T-helper 22 cell (primary cell): ENCODE data around the gene F12.

Source experiments
- DNase-seq: peaks from one replicate; pipeline ENCODE4 v3.0.0-alpha.2; 2020; ENCODE audit warnings: low read depth

Gene F12

GRCh38 chr5:177409043-177409801 lies at the start of gene F12:
Gene F12, minus strand, starts transcription at chr5:177409564. Its CDS starts 37 bp downstream, at chr5:177409527.
- DNase-seq = no peak

- no peak for DNase-seq
These were observed 49.6 kb upstream of the F12 start for GRCh38 chr5:177458912-177459350.

DNA sequence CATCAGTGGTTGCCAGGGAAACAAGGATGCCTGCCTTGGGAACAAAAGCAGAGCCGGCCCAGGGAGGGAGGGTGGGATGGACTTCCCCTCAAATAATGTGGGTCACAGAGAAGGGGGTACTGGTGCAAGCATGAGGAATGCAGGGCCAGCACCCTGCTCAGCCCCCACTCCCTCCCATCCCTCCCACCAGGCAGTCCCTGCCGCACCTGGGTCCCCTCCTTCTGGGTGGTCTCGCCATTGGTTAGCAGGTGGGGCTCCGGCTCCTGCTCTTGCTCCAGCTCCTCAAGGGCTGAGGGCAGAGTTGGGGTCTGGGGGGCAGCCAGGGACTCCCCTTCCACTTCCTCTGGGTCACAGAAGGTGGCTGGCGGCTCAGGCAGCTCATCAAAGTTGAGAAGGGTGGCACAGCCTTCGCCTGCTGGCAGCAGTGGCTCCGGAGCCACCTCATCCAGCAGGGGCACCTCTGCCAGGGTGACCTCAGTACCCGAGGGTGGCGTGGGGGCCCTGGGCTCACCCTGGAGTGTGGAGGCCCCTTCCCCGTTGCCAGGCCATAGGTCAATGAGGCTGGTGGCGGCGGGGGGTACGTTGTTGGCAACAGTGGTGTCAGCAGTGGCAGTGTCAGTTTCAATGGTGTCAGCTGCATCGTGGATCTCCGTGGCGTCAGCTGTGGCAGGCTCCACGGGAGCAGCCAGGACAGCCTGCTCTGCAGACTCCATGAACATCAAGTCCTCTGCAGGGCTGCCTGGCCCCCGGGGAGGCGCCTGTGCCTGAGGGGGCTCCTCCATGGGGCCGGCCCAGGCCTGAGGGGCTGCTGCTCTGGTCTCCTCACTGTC lies 48.7 kb upstream of the F12 start:
- DNase-seq = no peak

DNA sequence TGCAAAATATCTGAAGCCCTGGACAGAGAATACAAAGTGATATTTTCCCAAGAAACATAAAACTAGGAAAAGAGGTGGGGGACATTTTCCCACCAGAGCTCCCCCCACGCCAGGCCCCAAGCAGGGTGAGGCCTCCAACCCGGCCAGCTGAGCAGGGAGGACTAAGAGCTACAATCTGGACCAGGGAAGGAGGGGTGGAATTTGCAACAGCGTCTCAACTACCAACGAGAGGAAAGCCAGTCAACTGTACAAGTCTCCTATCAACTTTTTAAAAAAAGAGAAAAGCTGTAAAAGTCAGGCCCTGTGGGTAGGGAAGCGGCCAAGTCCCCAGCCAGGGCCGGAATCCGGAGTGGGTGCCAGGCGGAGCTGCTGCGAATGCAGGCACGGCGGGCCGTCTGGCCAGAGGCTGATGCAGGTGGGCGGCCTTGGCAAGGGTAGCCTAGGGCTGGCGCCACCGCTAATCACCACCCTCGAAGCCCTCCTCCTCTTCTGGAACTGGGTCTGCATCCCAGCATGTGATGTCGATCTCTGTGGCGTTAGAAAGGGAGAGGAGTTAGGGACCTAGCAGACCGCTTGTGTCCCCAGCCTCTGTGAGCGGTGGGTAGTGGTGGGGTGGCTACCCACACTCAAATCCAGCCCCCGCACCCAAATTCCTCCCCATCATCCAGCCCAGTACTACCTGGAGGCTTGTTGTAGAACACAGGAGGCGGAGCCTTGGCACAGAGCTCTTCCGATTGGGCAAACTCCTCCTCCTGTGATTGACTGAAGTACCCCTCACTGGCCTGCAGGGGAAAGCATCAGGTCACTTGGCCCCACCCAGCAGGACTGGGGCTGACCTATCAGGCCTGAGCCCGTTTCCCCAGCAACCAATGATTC lies 47.9 kb upstream of the F12 start:
- DNase-seq = peak; percentile 43

- no peak for DNase-seq
These were observed 47.2 kb upstream of the F12 start for GRCh38 chr5:177456591-177456964.

- peak; percentile 85 for DNase-seq
These were observed 46.6 kb upstream of the F12 start for GRCh38 chr5:177455661-177456590.

GRCh38 chr5:177455036-177455660 lies 45.8 kb upstream of the F12 start:
- peak; percentile 86 for DNase-seq

DNA sequence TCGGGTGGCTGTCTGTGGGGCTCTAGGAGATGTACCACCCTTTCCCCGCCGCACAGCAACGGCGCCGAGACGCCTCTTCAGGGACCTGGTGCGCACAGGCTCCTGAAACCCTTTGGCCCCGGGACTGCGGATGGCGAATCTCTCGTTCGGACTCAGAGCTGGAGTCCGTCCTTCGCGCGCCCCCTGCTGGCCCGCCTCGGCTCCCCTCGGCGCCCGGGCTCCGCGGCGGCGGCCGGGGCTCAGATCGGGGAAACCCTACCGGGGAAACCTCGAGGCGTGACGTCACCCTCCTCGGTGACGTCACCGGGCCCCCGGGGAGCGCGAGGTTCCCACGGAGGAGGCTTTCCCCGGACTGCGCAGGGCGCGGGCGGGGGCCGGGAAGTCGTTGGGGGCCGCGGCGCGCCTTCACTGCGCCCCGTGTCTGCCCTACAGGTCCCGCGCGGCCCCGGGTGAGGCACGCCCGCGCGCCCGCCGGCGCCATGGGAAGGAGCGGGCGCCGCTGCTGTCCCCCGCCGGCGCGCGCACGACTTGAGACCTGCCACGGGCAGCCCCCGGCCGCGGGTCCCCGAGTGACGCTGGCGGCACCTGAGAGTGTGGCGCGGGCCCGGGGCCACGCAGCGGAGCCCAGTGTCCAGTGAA lies 45.2 kb upstream of the F12 start:
- peak; percentile 91 for DNase-seq

- DNase-seq = no peak
These were observed 44.6 kb upstream of the F12 start for GRCh38 chr5:177453852-177454396.

DNA sequence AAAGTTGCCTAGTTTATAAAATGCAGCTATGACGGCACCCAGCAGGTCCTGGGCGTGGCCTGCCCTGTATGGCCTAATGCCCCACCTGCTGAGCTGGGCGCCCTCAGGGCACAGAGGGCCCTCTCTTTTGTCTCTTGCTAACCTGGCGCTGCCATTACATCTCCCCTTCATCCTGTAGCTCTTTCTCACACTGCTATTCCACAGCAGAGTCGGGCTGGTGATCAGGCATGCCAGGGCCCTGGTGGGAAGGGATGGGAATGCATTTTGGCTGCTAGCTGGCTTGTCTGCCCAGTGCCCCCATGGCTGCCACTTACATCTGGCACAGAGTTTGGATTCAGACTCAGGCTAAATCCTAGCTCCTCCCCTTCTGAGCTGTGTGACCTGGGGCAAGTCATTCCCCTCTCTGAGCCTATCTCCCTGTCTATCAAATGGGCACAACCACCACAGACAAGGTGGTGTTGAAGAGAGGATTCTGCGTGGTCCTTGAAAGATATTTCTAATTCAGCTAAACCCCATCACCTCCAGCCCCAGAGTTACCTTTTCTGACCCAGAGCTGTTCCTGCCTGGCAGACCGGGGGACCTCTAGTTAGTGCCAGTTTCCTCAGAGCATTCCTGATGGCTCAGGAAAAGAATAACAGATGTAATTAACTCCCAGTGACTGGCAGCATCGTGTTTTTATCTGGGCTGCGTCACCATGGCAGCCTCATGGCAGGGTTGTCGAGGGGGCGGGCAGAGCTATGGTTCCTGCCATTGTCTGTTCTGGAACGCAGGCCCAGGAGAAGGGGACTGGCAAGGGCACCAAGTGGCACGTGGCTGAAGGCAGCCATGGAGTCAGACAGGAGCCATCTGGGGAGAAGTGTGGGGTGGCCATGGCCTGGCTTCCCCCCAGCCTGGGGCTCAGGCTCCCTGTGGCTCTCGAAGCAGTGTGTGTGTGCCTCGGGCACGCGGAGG lies 43.6 kb upstream of the F12 start:
- no peak for DNase-seq

GRCh38 chr5:177450667-177451424 lies 41.5 kb upstream of the F12 start:
- DNase-seq = no peak

GRCh38 chr5:177449140-177450061 lies 40.0 kb upstream of the F12 start:
- DNase-seq = no peak

- no peak for DNase-seq
These were observed 39.0 kb upstream of the F12 start for GRCh38 chr5:177448244-177448950.

GRCh38 chr5:177447611-177448243 lies 38.4 kb upstream of the F12 start:
- no peak for DNase-seq

- DNase-seq = peak; percentile 78
These were observed 37.8 kb upstream of the F12 start for GRCh38 chr5:177447066-177447610.
